Measurements from ENCODE around the gene NFE2. TPM values are rescaled to one million over a fixed set of nuclear protein-coding genes. Genes with fewer than 3 reads are reported as not detected.

NFE2 gene
- 0.18 and 0.28 TPM in 2 replicates for total RNA-seq

DNA sequence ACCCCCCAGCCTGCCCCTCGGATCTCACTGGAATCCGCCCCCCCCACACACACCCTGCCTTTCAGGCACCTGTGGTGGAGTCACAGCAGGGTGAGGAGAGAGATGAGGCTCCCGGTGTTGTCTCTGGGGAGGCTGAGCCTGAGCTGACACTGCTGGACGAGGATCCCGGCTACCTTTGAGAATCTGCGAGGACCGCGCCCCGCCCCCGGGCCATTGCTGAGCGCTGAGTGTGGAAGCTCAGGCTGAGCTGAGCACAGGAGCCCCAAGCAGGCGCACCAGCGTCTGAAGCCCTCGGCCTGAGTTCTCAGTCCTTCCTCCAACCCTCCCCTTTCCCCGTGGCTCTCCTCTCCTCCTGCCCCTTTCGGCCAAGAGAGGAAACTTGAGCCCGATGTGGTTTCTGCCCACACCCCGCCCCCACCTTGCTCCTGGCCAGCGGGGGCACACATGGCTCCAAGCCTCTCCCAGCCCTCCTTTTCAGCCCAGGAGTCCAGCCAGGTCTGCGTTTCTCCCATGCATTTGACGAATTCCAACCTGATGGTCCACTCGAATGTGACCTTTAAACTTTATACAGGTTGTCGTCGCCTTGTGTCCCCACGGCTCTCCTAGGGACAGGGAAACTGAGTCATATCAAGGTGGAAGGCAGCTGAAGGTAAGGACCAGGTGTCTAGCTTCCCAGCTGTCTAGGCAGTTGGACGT is at the start of gene NFE2:
NFE2 (minus strand) TSS at position 284 of the 696 bp plus-strand sequence. CDS start 5,767 bp downstream, outside the sequence.

DNA sequence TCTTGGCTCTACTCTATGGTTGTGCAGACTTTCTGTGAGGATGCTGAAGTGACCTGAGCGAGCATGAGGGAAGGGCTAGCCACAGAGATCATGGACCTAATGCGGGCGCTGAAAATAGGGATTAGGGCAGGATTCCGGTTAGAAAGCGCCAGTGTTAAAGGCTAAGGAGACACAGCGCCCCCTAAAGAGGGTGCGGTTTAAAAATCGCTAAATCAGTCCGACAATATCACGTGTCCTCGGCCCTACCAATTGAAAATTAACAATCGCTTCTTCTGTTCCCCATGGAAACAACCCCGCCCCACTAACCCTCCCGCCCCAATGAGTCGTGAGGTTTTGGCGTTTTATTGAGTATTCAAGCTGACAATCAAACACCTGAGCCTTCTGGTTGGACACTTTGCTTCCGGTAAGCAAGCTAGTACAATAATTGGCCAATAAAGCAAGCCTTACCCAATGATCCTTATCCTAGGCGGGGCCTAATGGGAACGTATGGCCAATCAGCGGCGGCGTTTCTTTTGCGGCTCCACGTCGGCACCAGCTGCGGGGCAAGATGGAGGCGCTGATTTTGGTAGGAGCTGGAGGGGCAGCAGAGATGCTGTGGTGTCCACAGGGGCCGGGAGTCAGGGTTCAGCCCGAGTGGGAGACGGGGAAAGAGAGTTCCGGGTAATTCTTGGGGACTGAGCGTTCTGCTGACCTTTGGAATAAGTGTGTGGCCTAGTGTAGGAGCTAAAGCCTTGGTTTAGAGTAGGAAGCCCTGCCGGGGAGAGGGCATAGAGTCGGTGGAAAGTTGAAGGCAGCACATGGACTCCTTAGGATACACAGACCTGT is 24.0 kb upstream of the NFE2 start, which contains the start of gene COPZ1:
COPZ1 (plus strand) TSS at position 515 of the 825 bp plus-strand sequence; CDS start at position 548, 33 bp downstream.

DNA sequence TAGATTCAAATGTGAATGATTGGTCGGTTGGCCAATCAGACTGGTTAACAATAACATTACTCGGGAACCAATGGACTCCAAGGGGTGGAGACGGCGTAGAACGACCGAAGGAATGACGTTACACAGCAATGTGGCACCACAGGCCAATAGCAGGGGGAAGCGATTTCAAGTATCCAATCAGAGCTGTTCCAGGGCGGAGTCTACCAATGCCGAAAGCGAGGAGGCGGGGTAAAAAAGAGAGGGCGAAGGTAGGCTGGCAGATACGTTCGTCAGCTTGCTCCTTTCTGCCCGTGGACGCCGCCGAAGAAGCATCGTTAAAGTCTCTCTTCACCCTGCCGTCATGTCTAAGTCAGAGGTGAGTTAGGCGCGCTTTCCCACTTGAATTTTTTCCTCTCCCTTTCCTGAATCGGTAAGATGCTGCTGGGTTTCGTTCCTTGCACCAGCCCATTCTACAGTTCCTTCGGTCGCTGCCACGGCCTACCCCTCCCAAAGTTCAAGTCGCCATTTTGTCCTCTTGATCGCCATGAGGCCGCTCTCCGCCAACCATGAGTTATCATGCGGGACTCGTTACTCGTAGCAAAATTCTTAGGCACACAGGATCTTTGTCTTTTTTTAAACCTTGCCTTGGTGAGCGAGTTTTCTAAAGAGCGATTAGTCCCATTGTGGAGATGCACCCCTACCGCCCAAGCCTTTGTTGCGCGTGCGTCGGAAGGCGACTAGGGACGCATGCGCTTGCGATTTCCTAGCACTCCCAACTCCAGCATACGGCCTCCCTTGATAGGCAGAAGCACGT is 20.2 kb downstream of the NFE2 start, which contains the start of gene HNRNPA1:
HNRNPA1 (plus strand) TSS at position 259 of the 793 bp plus-strand sequence; CDS start at position 341, 82 bp downstream.

DNA sequence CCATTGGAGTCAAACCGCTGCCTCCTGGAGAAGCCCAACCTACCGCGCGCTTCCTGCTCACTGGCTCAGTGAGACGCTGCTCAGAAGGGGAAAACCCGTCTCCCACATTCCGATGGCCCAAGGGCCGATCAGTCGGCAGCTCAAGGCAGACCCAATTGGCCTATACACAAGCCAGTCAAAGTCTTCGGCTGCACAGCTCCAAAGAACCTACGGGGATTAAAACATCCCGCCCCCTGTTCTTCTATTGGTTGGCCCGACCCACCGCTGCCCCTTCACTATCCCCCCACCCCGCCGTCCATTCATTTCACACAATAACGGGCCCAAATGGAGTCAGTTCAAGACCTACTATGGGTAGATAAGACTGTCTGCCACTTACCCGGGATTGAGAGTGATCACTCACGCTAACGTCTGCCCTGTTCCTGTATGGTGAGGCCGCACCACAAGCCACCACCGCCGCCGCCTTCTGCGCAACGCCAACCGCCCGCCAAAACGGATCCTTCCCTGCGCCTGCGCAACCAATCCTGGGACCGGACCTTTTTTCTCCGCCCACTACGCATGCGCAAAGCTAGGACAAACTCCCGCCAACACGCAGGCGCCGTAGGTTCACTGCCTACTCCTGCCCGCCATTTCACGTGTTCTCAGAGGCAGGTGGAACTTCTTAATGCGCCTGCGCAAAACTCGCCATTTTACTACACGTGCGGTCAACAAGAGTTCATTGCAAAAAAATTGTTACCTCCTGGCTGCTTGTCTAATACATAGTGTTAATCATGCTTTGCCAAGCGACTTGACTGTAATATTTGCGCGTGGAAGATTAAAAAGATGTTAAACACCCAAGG is 21.0 kb downstream of the NFE2 start, which contains the start of gene CBX5:
CBX5 (minus strand) TSS at position 491 of the 836 bp plus-strand sequence. CDS start 22,472 bp downstream, outside the sequence.

Other genes with a start within 250 kb of the NFE2 start
- gene HOXC4, start 247.2 kb downstream of the NFE2 start, total RNA-seq = 0.09 and 0.14 TPM in 2 replicates
- gene SMUG1, start 112.0 kb downstream of the NFE2 start, total RNA-seq = 23.4 and 25.0 TPM in 2 replicates
- gene CBX5, start 20.9 kb downstream of the NFE2 start, total RNA-seq = 12.4 and 15.4 TPM in 2 replicates
- gene HNRNPA1, start 20.3 kb downstream of the NFE2 start, total RNA-seq = 454 and 485 TPM in 2 replicates
- 129 and 136 TPM in 2 replicates for gene COPZ1, start 24.1 kb upstream of the NFE2 start, total RNA-seq
- 0.09 TPM in 1 of 2 replicates, not detected in the other for gene GPR84, start 63.5 kb upstream of the NFE2 start, total RNA-seq
- 0.71 and 1.5 TPM in 2 replicates for gene ZNF385A, start 83.7 kb upstream of the NFE2 start, total RNA-seq
- 183 and 186 TPM in 2 replicates for gene ITGA5, start 118.3 kb upstream of the NFE2 start, total RNA-seq
- gene GTSF1, start 172.6 kb upstream of the NFE2 start, total RNA-seq = not detected in 2 replicates
- under 0.01 TPM in 1 of 2 replicates, not detected in the other for gene NCKAP1L, start 196.7 kb upstream of the NFE2 start, total RNA-seq
- 0.28 TPM in 1 of 2 replicates, not detected in the other for gene PDE1B, start 248.6 kb upstream of the NFE2 start, total RNA-seq